GM19240 (cell line): Measurements from ENCODE around the gene TARS3.

Source experiments
- DNase-seq: peaks from one replicate; pipeline ENCODE4 v3.0.0; 2011; ENCODE audit warnings: low spot score; ENCODE audit not compliant: insufficient read length

TARS3 gene

DNA sequence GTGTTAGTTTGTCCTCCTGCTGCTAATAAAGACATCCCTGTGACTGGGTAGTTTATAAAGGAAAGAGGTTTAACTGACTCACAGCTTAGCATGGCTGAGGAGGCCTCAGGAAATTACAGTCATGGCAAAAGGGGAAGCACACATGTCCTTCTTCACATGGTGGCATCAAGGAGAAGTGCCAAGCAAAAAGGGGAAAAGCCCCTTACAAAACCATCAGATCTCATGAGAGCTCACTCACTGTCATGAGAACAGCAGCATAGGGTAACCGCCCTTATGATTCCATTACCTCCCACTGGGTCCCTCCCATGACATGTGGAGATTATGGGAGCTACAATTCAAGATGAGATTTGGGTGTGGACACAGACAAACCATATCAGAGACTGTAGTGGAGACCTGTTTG is 99.1 kb downstream of the TARS3 start:
- no peak for DNase-seq

DNA sequence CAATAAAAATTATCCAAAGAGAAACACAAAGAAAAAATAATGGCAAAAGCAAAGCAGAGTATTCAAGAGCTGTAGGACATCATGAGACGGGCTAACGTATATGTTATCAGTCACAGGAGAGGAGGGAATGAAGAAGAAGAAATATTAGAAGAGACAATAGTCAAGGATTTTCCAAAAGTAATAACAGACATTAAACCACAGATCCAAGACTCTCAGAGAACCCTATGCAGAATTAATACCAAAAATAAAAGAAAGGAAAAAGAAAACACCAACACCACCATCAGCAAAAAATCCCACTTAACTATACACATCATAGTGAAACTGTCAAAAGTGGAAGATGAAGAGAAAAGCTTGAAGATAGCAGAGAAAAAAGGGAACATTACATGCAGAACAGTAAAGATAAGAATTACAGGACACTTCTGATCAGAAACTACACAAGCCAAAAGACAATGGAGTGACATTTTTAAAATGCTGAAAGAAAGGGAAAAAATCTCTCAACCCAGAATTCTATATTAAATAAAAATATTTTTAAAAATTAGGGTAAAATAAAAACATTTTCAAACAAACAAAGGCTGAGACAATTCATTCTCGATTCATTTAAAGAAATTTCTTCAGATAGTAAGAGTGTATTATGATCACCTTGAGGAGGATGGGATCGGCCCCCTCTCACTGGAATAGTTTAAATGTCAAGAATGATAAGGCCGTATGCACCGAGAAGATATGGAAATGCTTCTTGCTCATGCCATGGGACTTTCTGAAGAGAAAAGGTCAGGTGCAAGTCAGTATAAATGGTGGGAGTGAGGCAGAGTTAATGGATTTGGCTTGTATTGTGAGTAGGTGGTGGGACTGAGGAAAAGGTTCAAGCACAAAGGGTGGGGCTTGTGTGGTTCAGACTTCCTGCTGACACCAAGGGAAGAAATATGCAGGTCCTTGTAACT is 100.6 kb downstream of the TARS3 start:
- DNase-seq: no peak

DNA sequence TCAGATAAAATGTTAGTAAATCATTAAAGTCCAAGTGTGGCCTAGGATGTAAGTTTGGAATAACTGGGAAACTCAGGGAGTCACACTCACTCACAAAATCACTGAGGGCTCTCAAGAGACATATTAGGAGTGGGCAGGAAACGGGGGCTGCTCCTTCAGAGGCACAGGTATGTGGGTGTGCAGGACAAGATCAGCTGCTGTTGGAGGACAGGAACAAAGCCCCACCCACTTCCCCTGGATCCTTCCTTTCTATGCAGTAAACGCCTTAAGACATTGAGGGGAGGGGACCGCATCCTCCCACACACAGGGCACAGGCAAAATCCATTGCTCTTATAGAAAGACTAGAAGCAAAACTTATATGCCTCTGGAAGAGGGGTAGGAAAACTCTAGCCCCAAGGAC is 102.3 kb downstream of the TARS3 start:
- no peak for DNase-seq

GRCh38 chr15:101620671-101621070 is 103.6 kb downstream of the TARS3 start:
- DNase-seq: no peak

DNA sequence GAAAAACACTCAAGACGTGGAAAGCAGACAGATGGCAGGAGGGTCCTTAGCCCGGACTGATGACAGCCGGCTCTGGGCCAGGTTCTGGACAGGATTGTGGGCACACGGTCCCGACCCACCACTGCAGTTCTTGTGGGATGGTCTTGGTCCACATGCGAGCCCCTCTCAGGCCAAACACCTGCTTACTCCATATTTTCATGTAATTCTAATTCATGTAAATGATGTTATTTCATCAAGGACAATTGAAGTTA is 104.7 kb downstream of the TARS3 start:
- no peak for DNase-seq

- no peak for DNase-seq
These were observed 105.2 kb downstream of the TARS3 start for GRCh38 chr15:101618851-101619614.

DNA sequence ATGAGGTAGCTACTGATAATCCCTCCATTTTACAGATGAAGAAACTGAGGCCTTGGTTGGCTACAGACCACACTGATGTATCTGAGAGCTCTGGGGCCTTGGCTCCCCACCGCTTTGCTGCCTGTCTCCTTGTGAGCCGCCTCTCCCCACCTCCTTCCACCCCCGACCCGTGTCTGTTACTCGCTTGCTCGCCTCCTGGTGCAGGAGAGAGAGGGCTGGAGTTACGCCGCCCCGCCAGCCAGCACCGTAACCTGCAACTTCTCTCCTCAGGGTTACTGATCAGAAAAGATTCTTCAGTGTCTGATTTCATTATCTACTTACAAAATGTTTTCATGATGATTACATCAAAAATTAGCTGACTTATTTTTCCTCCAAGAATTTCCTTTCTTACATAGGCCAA is 106.2 kb downstream of the TARS3 start:
- no peak for DNase-seq

DNA sequence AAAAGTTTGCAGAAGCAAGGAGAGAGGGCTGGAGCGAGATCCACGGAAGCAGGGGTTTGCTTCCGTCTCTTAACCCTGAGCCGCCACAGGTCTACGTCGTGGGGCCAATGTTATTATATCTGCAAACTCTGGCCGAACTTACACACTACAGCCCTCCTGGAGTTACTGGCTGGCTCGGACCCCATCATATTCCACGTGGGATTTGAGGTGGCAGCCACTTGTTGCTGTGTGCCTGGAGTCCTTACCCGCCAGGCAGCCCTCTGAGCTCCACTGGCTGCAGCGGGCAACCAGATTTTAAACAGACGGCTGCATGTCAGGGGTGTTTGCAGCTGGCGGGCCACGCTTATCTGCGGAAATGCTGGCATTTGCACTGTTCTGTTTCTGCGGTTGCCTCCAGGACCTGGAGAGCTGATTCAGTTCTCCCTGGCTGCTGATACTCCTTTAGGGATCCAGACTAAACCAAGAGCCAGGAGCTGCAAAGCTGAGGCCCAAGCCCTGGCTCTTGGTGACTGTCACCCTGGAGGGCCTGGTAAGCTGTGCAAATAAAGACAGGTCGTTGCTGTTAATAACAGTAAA is 106.8 kb downstream of the TARS3 start:
- no peak for DNase-seq

DNA sequence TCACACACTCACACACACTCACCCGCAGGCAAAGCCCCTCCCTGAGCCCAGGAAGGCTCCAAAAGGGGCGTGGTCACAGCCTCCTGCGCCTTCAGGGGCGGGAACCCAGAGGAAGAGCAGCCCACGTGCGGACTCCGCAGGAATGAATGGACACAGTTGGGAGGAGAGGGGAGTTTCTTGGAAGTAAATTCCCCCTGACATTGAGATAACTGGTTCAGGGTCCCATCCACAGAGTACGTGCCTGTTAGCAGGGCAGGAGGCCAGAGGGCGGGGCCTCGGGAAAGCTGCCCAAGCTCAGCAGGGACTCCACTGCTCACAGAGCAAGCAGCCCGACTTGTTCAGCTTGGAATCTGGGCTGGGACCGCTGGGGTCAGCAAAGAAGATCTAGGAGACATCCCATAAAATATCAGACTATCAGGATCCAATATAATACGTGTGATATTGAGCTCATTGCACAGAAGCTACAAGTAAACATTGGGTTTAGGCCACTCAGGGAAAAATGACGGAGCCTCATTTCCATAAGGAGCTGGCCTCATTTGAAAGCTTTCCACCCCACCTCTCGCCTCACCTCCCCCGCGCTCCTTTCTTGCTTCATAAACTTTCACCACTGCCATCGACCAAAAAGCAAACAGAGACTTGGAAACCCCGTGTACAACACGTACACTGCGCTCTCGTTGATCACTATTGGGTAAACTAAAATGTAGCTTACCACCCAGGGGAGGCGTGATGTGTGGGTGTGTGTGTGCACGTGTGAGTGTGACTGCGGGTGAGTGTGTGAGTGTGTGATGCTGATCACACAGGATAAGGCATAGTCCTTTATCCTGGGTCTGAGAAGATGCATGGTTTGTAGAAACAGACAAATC is 108.1 kb downstream of the TARS3 start:
- no peak for DNase-seq

DNA sequence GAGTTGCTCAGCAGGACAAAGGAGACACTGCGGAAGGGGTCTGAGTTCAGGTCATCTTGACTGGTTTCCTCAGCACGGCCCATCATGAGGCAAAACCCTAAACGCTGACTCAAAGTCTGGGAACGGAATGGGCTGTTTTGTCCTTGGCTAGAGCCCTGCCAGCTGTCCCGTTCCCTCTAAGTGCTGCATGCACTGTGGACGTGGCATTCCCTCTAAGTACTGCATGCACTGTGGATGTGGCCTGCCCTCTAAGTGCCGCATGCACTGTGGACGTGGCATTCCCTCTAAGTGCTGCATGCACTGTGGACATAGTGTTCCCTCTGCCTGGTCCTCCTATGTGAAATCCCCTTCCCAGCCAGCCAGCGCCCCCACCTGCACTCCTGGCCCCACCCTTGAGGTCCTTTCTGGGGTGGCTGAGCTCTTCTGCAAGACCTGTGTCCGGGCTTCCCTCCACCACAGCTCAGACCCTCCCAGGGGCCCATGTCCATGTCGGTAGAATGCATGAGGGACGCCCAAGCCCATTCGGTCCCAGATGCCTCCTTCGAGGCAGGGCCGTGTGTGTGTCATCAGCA is 108.8 kb downstream of the TARS3 start:
- DNase-seq: no peak

GRCh38 chr15:101614761-101615160 is 109.5 kb downstream of the TARS3 start:
- DNase-seq: no peak

GRCh38 chr15:101614001-101614585 is 110.2 kb downstream of the TARS3 start:
- DNase-seq: no peak

DNA sequence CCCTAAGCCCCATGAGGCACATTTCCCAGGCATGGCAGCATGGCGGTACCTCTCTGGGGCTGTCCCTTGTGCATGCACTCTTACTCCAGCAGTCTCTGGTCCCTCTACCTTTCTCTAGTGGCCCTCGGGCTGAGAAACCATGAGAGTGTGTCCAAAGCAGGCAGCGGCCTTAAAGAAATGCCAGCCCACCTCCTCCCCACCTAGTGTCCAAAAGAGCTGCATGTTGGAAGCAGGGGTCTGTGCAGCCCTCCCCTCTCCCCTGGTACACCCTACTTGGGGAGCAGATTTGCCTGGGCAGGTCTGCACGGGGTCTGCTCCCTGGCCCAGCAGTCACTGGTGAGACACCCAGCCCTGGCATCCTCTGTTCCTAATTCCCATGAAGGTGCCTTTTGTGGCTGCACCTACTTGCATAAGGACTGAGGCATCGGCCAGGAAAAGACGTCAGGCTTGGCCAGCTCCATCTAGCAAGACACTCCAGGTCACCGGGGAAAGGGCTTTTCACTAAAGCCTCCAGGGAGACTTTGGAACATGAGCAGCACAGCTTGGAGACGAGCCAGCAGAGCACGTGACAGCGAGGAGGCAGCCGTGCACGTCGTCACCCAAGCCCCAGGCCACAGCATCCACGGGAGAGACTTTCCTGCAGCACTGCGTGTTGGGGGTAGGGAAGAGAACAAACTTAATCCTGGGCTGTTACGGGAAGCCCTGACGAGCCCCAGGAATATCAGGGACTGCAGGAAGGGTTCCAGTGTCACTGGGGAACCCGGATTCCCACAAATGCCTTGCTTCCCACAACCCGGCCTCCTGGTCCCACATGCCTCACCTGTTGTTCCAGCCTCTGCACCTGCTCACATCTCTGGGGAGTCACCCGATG is 110.9 kb downstream of the TARS3 start:
- DNase-seq: no peak

GRCh38 chr15:101612676-101613075 is 111.6 kb downstream of the TARS3 start:
- no peak for DNase-seq

DNA sequence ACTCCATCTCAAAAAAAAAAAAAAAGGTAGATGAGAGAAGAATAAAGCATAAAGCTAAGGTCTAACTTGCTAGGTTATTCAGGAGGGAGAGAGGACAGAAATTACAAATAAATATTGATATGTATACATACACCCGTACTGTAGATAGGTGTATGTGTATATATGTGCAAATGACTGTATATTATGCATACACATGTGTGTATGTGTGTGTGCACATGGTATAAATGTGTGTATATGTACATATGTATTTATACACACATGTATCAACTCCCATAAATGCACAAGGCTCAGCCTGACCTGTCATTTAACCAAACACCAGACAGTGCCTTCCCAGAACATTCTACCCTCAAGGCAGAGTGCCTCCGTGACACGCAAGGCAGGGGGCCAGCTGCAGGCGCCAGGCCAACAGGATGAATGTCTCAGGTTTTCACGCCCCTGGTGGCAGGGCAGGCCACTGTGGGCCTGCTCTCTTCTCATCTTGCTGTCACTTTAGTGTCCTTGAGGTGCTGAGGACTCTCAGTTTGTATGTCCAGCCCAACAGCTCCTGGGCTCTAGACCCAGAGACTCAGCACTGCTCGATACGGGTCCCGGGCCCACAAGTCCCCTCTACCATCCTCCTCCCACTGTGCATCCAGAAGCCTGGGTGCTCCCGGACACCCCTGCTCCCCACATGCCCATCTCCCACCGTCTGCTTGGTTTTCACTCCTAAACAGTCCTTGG is 112.5 kb downstream of the TARS3 start:
- DNase-seq: no peak

DNA sequence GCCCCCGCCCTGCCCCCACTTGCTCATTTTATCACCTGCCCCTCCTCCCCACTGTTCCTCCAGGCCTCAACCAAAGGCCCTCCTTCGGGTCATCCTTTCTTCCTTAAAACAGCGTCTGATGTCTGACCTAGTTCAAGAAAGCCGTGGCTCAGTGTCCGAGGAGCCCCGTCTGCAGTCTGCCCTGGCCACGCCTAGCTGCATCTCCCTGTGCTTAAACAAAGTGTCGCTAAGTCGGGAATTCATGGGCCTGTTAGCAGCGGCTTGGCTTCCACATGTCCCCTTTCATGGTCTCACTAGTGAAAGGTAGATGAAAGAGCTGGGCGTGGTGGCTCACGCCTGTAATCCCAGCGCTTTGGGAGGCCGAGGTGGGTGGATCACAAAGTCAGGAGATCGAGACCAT is 113.3 kb downstream of the TARS3 start:
- DNase-seq: no peak

- no peak for DNase-seq
These were observed 113.7 kb downstream of the TARS3 start for GRCh38 chr15:101610611-101611000.

DNA sequence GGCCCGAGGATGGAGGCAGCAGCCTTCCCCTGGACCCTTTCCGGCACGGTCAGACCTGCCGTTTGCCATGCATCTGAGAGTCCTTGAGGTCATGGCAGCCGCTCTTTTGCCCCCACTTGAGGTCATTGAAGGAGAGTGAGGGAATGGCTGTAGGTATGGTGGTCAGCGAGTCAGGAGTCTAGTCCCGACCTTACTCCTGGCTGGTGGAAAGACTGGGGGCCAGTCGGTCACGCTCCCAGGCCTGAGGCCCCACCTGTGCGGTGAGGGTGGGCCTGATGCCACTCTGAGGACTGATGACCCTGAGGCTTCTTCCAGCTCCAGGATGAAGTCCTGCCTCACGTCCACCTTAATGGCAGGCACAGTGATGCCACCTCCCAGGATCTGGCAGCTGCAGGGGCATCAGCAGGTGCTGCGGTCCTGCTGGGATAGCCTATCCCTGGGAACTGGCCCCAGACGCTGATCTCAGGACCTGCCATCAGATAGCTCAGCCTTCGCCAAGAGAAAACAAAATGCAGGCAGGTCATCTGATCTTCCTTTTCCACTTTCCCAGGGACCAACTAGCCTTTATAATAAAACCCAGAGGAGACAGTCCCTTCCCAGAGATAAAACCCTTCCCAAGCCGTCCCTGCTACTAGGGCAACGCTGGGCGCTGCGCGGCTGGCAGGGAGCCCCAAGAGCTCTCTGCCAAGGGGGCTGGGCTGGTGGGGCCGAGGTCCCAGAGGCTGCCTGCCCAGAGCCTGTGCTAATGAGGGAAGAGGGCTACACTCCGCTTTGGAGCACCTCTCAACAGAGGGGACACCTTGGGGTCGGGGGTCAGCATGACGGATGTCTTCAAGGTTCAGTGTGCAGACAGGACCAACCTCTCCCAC is 114.3 kb downstream of the TARS3 start:
- DNase-seq: no peak
